Measurements from ENCODE around the gene PCMTD2. TPM values are rescaled to one million over a fixed set of nuclear protein-coding genes. Genes with fewer than 3 reads are reported as not detected.

The PCMTD2 gene
- total and polyA plus RNA-seq, 10 of the 15 experiments (the other 5 are each of a cell fraction or from before 2014, with no cell fraction given) = 6.8 to 36.8 (median 16.5) TPM

GRCh38 chr20:64206614-64207013, 48.9 kb upstream of the PCMTD2 start:
- SMC1A ChIA-PET (ENCODE audit: uncharacterized antibody, unreplicated experiment) = no interaction called here
- no peaks in the 10 kb centered on the region for H3K4me1 ChIP-seq (ENCODE audit: control insufficient read depth, insufficient read depth, low read length)
- H3K79me2 ChIP-seq (ENCODE audit: control insufficient read depth, insufficient read depth, low read length) = no peaks in the 10 kb centered on the region
- BruUV-seq (replicated peaks) = no TSS peak
- H3K27me3 ChIP-seq (replicated peaks in 1 of 2; ENCODE audit: control insufficient read depth in 2 of 2, insufficient read depth in 2 of 2, low read length in 1 of 2) = peaks cover 4 to 9% of the 10 kb centered on the region in 2 experiments; a peak in 3 of 4 replicates
- POLR2A ChIA-PET = no interaction called here
- no peaks in the 10 kb centered on the region for H3K9me3 ChIP-seq (replicated peaks; ENCODE audit: control insufficient read depth, insufficient read depth, low read length)
- intact Hi-C loops (cut with micrococcal nuclease; ENCODE audit: unreplicated experiment) = no loop called here
- RAD21 ChIA-PET (ENCODE audit: unreplicated experiment) = no interaction called here
- no peak overlapping the region for H3K9ac ChIP-seq (ENCODE audit: control insufficient read depth, insufficient read depth, low read length)
- FAIRE-seq (no peak), ATAC-seq (no peak), DNase-seq (ENCODE audit: low read depth, low spot score) (no peak)
- CTCF ChIA-PET = interaction anchor here (0.6 kb wide), 1 partner anchor 17 kb away, joined by 3 read pairs; no protein-coding TSS in a partner anchor
- H3K27ac ChIP-seq (ENCODE audit: control insufficient read depth, insufficient read depth) = no peak overlapping the region
- H2AFZ ChIP-seq (ENCODE audit: control insufficient read depth, low read depth, low read length) = no peak overlapping the region
- H3K4me3 ChIP-seq = no peak overlapping the region
- no peaks in the 10 kb centered on the region for H4K20me1 ChIP-seq (ENCODE audit: control insufficient read depth, insufficient read depth)
- in situ Hi-C loops (cut with MboI) = no loop called here
- no peaks in the 10 kb centered on the region for H3K36me3 ChIP-seq (ENCODE audit: control insufficient read depth in 2 of 2, insufficient read depth in 2 of 2, low read length in 1 of 2)
- WGBS (ENCODE audit: insufficient coverage, insufficient replicate concordance, low lambda C conversion rate, missing lambda C conversion rate) = 23% methylated on average over 8 of the region's 8 CpGs
- H3K4me2 ChIP-seq (ENCODE audit: control insufficient read depth, insufficient read depth) = no peak overlapping the region
- TF ChIP-seq STAT3 (IDR thresholded peaks at IDR 0.05; ENCODE audit: low read depth, low read length) (no peak), ZBTB11 (CRISPR knock-in tag; IDR thresholded peaks at IDR 0.05) (no peak), TCF12 (IDR thresholded peaks at IDR 0.05; ENCODE audit: low read depth, low read length) (no peak), POU2F2 (IDR thresholded peaks at IDR 0.05; ENCODE audit: borderline replicate concordance, low read depth, low read length) (no peak), ZBED1 (IDR thresholded peaks at IDR 0.05; ENCODE audit: borderline replicate concordance) (no peak), CBX3 (IDR thresholded peaks at IDR 0.05; ENCODE audit: borderline replicate concordance, low read depth) (no peak), IRF4 (IDR thresholded peaks at IDR 0.05; ENCODE audit: low read depth, low read length) (no peak), POLR2AphosphoS2 (IDR thresholded peaks at IDR 0.05; ENCODE audit: low read depth, low read length) (no peak), SKIL (IDR thresholded peaks at IDR 0.05; ENCODE audit: low read depth, poor library complexity, severe bottlenecking) (no peak), IRF5 (IDR thresholded peaks at IDR 0.05; ENCODE audit: borderline replicate concordance) (no peak), MYC (IDR thresholded peaks at IDR 0.05; ENCODE audit: insufficient read depth, insufficient read length, insufficient replicate concordance, low read length, severe bottlenecking) (no peak), ASH2L (IDR thresholded peaks at IDR 0.05; ENCODE audit: borderline replicate concordance, low read depth) (no peak), ZBTB33 (IDR thresholded peaks at IDR 0.05) (no peak), SIN3A (IDR thresholded peaks at IDR 0.05; ENCODE audit: low read depth, low read length) (no peak), CBFB (IDR thresholded peaks at IDR 0.05; ENCODE audit: low read depth) (no peak), RFX5 (IDR thresholded peaks at IDR 0.05; ENCODE audit: low read depth, low read length) (no peak)

Measured in GM12878 (cell line).